ENCODE data around the gene BMPR1A.
"Not testable (repeated sequence)": the region's sequence is repeated elsewhere in the genome, so short reads cannot be mapped to it uniquely, and the experiment has no call there.

The BMPR1A gene

DNA sequence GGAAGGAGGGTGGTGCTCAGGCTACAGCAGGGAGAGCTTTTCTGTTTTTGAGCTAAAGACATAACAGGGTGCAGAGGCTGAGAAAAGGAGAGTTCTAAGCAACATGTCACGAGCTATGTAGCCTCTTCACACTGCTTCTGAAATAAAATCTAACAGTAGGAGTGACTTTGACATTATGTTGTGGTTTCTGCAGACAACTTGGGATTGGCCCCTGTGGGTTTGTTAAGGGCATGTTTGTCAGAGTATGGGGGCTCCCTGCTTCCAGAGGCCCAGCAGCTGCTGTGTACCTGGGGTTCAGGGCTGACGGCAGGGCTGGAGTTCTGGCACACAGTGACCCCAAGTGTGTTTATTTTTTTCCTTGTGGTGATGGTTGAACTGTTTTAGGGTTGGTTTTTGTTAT lies 176.3 kb downstream of the BMPR1A start:
- Histone ChIP-seq H3K27ac (ENCODE audit: low read depth, low read length) (no peak overlapping the region), H3K4me3 (ENCODE audit: low read length) (no peak overlapping the region), H3K9me3 (ENCODE audit: control insufficient read depth, insufficient read depth, low read length) (no peaks in the 10 kb centered on the region), H3K9me2 (replicated peaks; ENCODE audit: control insufficient read depth, low read length) (no peaks in the 10 kb centered on the region), H3K4me1 (ENCODE audit: control insufficient read depth, low read length) (no peaks in the 10 kb centered on the region), H3K27me3 (ENCODE audit: control insufficient read depth, low read length) (peaks cover 8% of the 10 kb centered on the region; the same call in 1 of the 2 replicates), H3K4me2 (ENCODE audit: low read length) (no peak overlapping the region), H3K79me2 (ENCODE audit: control insufficient read depth, low read length) (no peaks in the 10 kb centered on the region), H3K36me3 (ENCODE audit: control insufficient read depth, low read length) (no peaks in the 10 kb centered on the region), H4K20me1 (ENCODE audit: control insufficient read depth, insufficient read depth, low read depth, low read length) (no peaks in the 10 kb centered on the region), H3F3A (ENCODE audit: control insufficient read depth, insufficient read depth) (no peaks in the 10 kb centered on the region)
- no peak for TF ChIP-seq CTCF (IDR thresholded peaks at IDR 0.05; ENCODE audit: low read depth, low read length, poor library complexity, severe bottlenecking)
- no peak for TF ChIP-seq EZH2phosphoT487 (IDR thresholded peaks at IDR 0.05; ENCODE audit: borderline replicate concordance, low read length)

GRCh38 chr10:86934162-86934711 lies 177.8 kb downstream of the BMPR1A start:
- not testable (repeated sequence) for H3K4me1 ChIP-seq (ENCODE audit: control insufficient read depth, low read length); H3K4me2 ChIP-seq (ENCODE audit: low read length); H3K79me2 ChIP-seq (ENCODE audit: control insufficient read depth, low read length); H3F3A ChIP-seq (ENCODE audit: control insufficient read depth, insufficient read depth); H3K9me3 ChIP-seq (ENCODE audit: control insufficient read depth, insufficient read depth, low read length); H4K20me1 ChIP-seq (ENCODE audit: control insufficient read depth, insufficient read depth, low read depth, low read length); H3K27me3 ChIP-seq (ENCODE audit: control insufficient read depth, low read length); H3K36me3 ChIP-seq (ENCODE audit: control insufficient read depth, low read length); H3K9me2 ChIP-seq (replicated peaks; ENCODE audit: control insufficient read depth, low read length); H3K4me3 ChIP-seq (ENCODE audit: low read length); H3K27ac ChIP-seq (ENCODE audit: low read depth, low read length)

- no peak overlapping the region for H3K4me3 ChIP-seq (ENCODE audit: low read length)
- no peak for TF ChIP-seq CTCF (IDR thresholded peaks at IDR 0.05; ENCODE audit: low read depth, low read length, poor library complexity, severe bottlenecking)
- no peak for TF ChIP-seq EZH2phosphoT487 (IDR thresholded peaks at IDR 0.05; ENCODE audit: borderline replicate concordance, low read length)
- H3K79me2 ChIP-seq (ENCODE audit: control insufficient read depth, low read length) = no peaks in the 10 kb centered on the region
- no peaks in the 10 kb centered on the region for H3K9me2 ChIP-seq (replicated peaks; ENCODE audit: control insufficient read depth, low read length)
- no peaks in the 10 kb centered on the region for H3K9me3 ChIP-seq (ENCODE audit: control insufficient read depth, insufficient read depth, low read length)
- no peak overlapping the region for H3K27ac ChIP-seq (ENCODE audit: low read depth, low read length)
- H3K4me1 ChIP-seq (ENCODE audit: control insufficient read depth, low read length) = no peaks in the 10 kb centered on the region
- no peaks in the 10 kb centered on the region for H3K36me3 ChIP-seq (ENCODE audit: control insufficient read depth, low read length)
- H4K20me1 ChIP-seq (ENCODE audit: control insufficient read depth, insufficient read depth, low read depth, low read length) = no peaks in the 10 kb centered on the region
- H3K4me2 ChIP-seq (ENCODE audit: low read length) = no peak overlapping the region
- H3F3A ChIP-seq (ENCODE audit: control insufficient read depth, insufficient read depth) = no peaks in the 10 kb centered on the region
- H3K27me3 ChIP-seq (ENCODE audit: control insufficient read depth, low read length) = peaks cover 8% of the 10 kb centered on the region; the same call in 1 of the 2 replicates
Observed at GRCh38 chr10:86936661-86937501, 180.5 kb downstream of the BMPR1A start.

GRCh38 chr10:86937502-86938154 lies 181.2 kb downstream of the BMPR1A start:
- Histone ChIP-seq H3K9me3 (ENCODE audit: control insufficient read depth, insufficient read depth, low read length) (no peaks in the 10 kb centered on the region), H3K27ac (ENCODE audit: low read depth, low read length) (no peak overlapping the region), H4K20me1 (ENCODE audit: control insufficient read depth, insufficient read depth, low read depth, low read length) (no peaks in the 10 kb centered on the region), H3F3A (ENCODE audit: control insufficient read depth, insufficient read depth) (no peaks in the 10 kb centered on the region), H3K36me3 (ENCODE audit: control insufficient read depth, low read length) (no peaks in the 10 kb centered on the region), H3K27me3 (ENCODE audit: control insufficient read depth, low read length) (0 out of 2 replicates have a peak, but pooled peaks cover 3% of the 10 kb centered on the region), H3K4me1 (ENCODE audit: control insufficient read depth, low read length) (no peaks in the 10 kb centered on the region), H3K4me3 (ENCODE audit: low read length) (no peak overlapping the region), H3K79me2 (ENCODE audit: control insufficient read depth, low read length) (no peaks in the 10 kb centered on the region), H3K4me2 (ENCODE audit: low read length) (no peak overlapping the region), H3K9me2 (replicated peaks; ENCODE audit: control insufficient read depth, low read length) (no peaks in the 10 kb centered on the region)
- TF ChIP-seq CTCF (IDR thresholded peaks at IDR 0.05; ENCODE audit: low read depth, low read length, poor library complexity, severe bottlenecking) (no peak), EZH2phosphoT487 (IDR thresholded peaks at IDR 0.05; ENCODE audit: borderline replicate concordance, low read length) (no peak)

Measured in DOHH2 (cell line).